Measurements from ENCODE around the gene CDK19.
"Not testable (repeated sequence)": the region's sequence is repeated elsewhere in the genome, so short reads cannot be mapped to it uniquely, and the experiment has no call there.

The CDK19 gene

GRCh38 chr6:110731898-110732297 lies 83.4 kb downstream of the CDK19 start:
- Histone ChIP-seq H3K27me3 (ENCODE audit: control insufficient read depth in 1 of 2, insufficient read depth in 2 of 2, low read length in 2 of 2) (no peaks in the 10 kb centered on the region), H3K36me3 (ENCODE audit: control insufficient read depth in 2 of 2, insufficient read depth in 2 of 2, low read length in 2 of 2) (no peaks in the 10 kb centered on the region), H3K4me3 (ENCODE audit: low read length in 2 of 2) (no peak overlapping the region)

GRCh38 chr6:110731196-110731595 lies 84.1 kb downstream of the CDK19 start:
- Histone ChIP-seq H3K4me1 (ENCODE audit: control insufficient read depth, insufficient read depth, low read length) (no peaks in the 10 kb centered on the region), H3K9ac (ENCODE audit: low read length in 2 of 2) (no peak overlapping the region), H3K4me3 (ENCODE audit: low read length in 2 of 2) (no peak overlapping the region), H3K36me3 (ENCODE audit: control insufficient read depth in 2 of 2, insufficient read depth in 2 of 2, low read length in 2 of 2) (no peaks in the 10 kb centered on the region), H3K27me3 (ENCODE audit: control insufficient read depth in 1 of 2, insufficient read depth in 2 of 2, low read length in 2 of 2) (no peaks in the 10 kb centered on the region), H3K27ac (ENCODE audit: low read length) (no peak overlapping the region), H3K9me3 (ENCODE audit: control insufficient read depth in 2 of 2, low read length in 2 of 2) (no peaks in the 10 kb centered on the region)

More at GRCh38 chr6:110731898-110732297, 83.4 kb downstream of the CDK19 start:
- Histone ChIP-seq H3K9me3 (ENCODE audit: control insufficient read depth in 2 of 2, low read length in 2 of 2) (no peaks in the 10 kb centered on the region), H3K4me1 (ENCODE audit: control insufficient read depth, insufficient read depth, low read length) (no peaks in the 10 kb centered on the region), H3K9ac (ENCODE audit: low read length in 2 of 2) (no peak overlapping the region), H3K27ac (ENCODE audit: low read length) (no peak overlapping the region)

- H3K4me1 ChIP-seq (ENCODE audit: control insufficient read depth, insufficient read depth, low read length), result no peaks in the 10 kb centered on the region
- no peak overlapping the region for H3K9ac ChIP-seq (ENCODE audit: low read length in 2 of 2)
- no peaks in the 10 kb centered on the region for H3K9me3 ChIP-seq (ENCODE audit: control insufficient read depth in 2 of 2, low read length in 2 of 2)
- H3K27ac ChIP-seq (ENCODE audit: low read length), result no peak overlapping the region
- no peaks in the 10 kb centered on the region for H3K36me3 ChIP-seq (ENCODE audit: control insufficient read depth in 2 of 2, insufficient read depth in 2 of 2, low read length in 2 of 2)
- H3K27me3 ChIP-seq (ENCODE audit: control insufficient read depth in 1 of 2, insufficient read depth in 2 of 2, low read length in 2 of 2), result no peaks in the 10 kb centered on the region
- H3K4me3 ChIP-seq (ENCODE audit: low read length in 2 of 2), result no peak overlapping the region
These were observed 86.8 kb downstream of the CDK19 start for GRCh38 chr6:110728501-110728900.

GRCh38 chr6:110723017-110723416 lies 92.3 kb downstream of the CDK19 start:
- no peaks in the 10 kb centered on the region for H3K4me1 ChIP-seq (ENCODE audit: control insufficient read depth, insufficient read depth, low read length)
- H3K27ac ChIP-seq (ENCODE audit: low read length), result no peak overlapping the region

GRCh38 chr6:110720066-110720465 lies 95.2 kb downstream of the CDK19 start:
- no peaks in the 10 kb centered on the region for H3K36me3 ChIP-seq (ENCODE audit: control insufficient read depth in 2 of 2, insufficient read depth in 2 of 2, low read length in 2 of 2)
- no peaks in the 10 kb centered on the region for H3K27me3 ChIP-seq (ENCODE audit: control insufficient read depth in 1 of 2, insufficient read depth in 2 of 2, low read length in 2 of 2)
- H3K9me3 ChIP-seq (ENCODE audit: control insufficient read depth in 2 of 2, low read length in 2 of 2), result no peaks in the 10 kb centered on the region
- no peak overlapping the region for H3K9ac ChIP-seq (ENCODE audit: low read length in 2 of 2)
- H3K4me1 ChIP-seq (ENCODE audit: control insufficient read depth, insufficient read depth, low read length), result no peaks in the 10 kb centered on the region
- no peak overlapping the region for H3K4me3 ChIP-seq (ENCODE audit: low read length in 2 of 2)
- no peak overlapping the region for H3K27ac ChIP-seq (ENCODE audit: low read length)

More at GRCh38 chr6:110723017-110723416, 92.3 kb downstream of the CDK19 start:
- H3K36me3 ChIP-seq (ENCODE audit: control insufficient read depth in 2 of 2, insufficient read depth in 2 of 2, low read length in 2 of 2), result no peaks in the 10 kb centered on the region
- H3K27me3 ChIP-seq (ENCODE audit: control insufficient read depth in 1 of 2, insufficient read depth in 2 of 2, low read length in 2 of 2), result no peaks in the 10 kb centered on the region
- no peak overlapping the region for H3K4me3 ChIP-seq (ENCODE audit: low read length in 2 of 2)
- H3K9me3 ChIP-seq (ENCODE audit: control insufficient read depth in 2 of 2, low read length in 2 of 2), result no peaks in the 10 kb centered on the region
- no peak overlapping the region for H3K9ac ChIP-seq (ENCODE audit: low read length in 2 of 2)

GRCh38 chr6:110719601-110720000 lies 95.7 kb downstream of the CDK19 start:
- H3K4me3 ChIP-seq (ENCODE audit: low read length in 2 of 2); H3K9ac ChIP-seq (ENCODE audit: low read length in 2 of 2); H3K9me3 ChIP-seq (ENCODE audit: control insufficient read depth in 2 of 2, low read length in 2 of 2); H3K36me3 ChIP-seq (ENCODE audit: control insufficient read depth in 2 of 2, insufficient read depth in 2 of 2, low read length in 2 of 2); H3K27ac ChIP-seq (ENCODE audit: low read length); H3K27me3 ChIP-seq (ENCODE audit: control insufficient read depth in 1 of 2, insufficient read depth in 2 of 2, low read length in 2 of 2); H3K4me1 ChIP-seq (ENCODE audit: control insufficient read depth, insufficient read depth, low read length): not testable (repeated sequence)

GRCh38 chr6:110714143-110714542 lies 101.1 kb downstream of the CDK19 start:
- Histone ChIP-seq H3K36me3 (ENCODE audit: control insufficient read depth in 2 of 2, insufficient read depth in 2 of 2, low read length in 2 of 2) (no peaks in the 10 kb centered on the region), H3K4me1 (ENCODE audit: control insufficient read depth, insufficient read depth, low read length) (no peaks in the 10 kb centered on the region), H3K27ac (ENCODE audit: low read length) (no peak overlapping the region), H3K4me3 (ENCODE audit: low read length in 2 of 2) (no peak overlapping the region), H3K9ac (ENCODE audit: low read length in 2 of 2) (no peak overlapping the region), H3K9me3 (ENCODE audit: control insufficient read depth in 2 of 2, low read length in 2 of 2) (no peaks in the 10 kb centered on the region), H3K27me3 (ENCODE audit: control insufficient read depth in 1 of 2, insufficient read depth in 2 of 2, low read length in 2 of 2) (no peaks in the 10 kb centered on the region)

GRCh38 chr6:110712238-110712637 lies 103.0 kb downstream of the CDK19 start:
- Histone ChIP-seq H3K36me3 (ENCODE audit: control insufficient read depth in 2 of 2, insufficient read depth in 2 of 2, low read length in 2 of 2) (no peaks in the 10 kb centered on the region), H3K9ac (ENCODE audit: low read length in 2 of 2) (no peak overlapping the region), H3K4me1 (ENCODE audit: control insufficient read depth, insufficient read depth, low read length) (no peaks in the 10 kb centered on the region), H3K27ac (ENCODE audit: low read length) (no peak overlapping the region), H3K27me3 (ENCODE audit: control insufficient read depth in 1 of 2, insufficient read depth in 2 of 2, low read length in 2 of 2) (no peaks in the 10 kb centered on the region), H3K4me3 (ENCODE audit: low read length in 2 of 2) (no peak overlapping the region), H3K9me3 (ENCODE audit: control insufficient read depth in 2 of 2, low read length in 2 of 2) (no peaks in the 10 kb centered on the region)

GRCh38 chr6:110710115-110710514 lies 105.2 kb downstream of the CDK19 start:
- H3K27ac ChIP-seq (ENCODE audit: low read length), result no peak overlapping the region
- H3K36me3 ChIP-seq (ENCODE audit: control insufficient read depth in 2 of 2, insufficient read depth in 2 of 2, low read length in 2 of 2), result no peaks in the 10 kb centered on the region
- H3K9me3 ChIP-seq (ENCODE audit: control insufficient read depth in 2 of 2, low read length in 2 of 2), result no peaks in the 10 kb centered on the region
- no peaks in the 10 kb centered on the region for H3K27me3 ChIP-seq (ENCODE audit: control insufficient read depth in 1 of 2, insufficient read depth in 2 of 2, low read length in 2 of 2)
- no peak overlapping the region for H3K4me3 ChIP-seq (ENCODE audit: low read length in 2 of 2)
- no peaks in the 10 kb centered on the region for H3K4me1 ChIP-seq (ENCODE audit: control insufficient read depth, insufficient read depth, low read length)
- no peak overlapping the region for H3K9ac ChIP-seq (ENCODE audit: low read length in 2 of 2)

- no peak overlapping the region for H3K4me3 ChIP-seq (ENCODE audit: low read length in 2 of 2)
- H3K9ac ChIP-seq (ENCODE audit: low read length in 2 of 2), result no peak overlapping the region
- no peaks in the 10 kb centered on the region for H3K9me3 ChIP-seq (ENCODE audit: control insufficient read depth in 2 of 2, low read length in 2 of 2)
- H3K27ac ChIP-seq (ENCODE audit: low read length), result no peak overlapping the region
- no peaks in the 10 kb centered on the region for H3K36me3 ChIP-seq (ENCODE audit: control insufficient read depth in 2 of 2, insufficient read depth in 2 of 2, low read length in 2 of 2)
- H3K27me3 ChIP-seq (ENCODE audit: control insufficient read depth in 1 of 2, insufficient read depth in 2 of 2, low read length in 2 of 2), result no peaks in the 10 kb centered on the region
- no peaks in the 10 kb centered on the region for H3K4me1 ChIP-seq (ENCODE audit: control insufficient read depth, insufficient read depth, low read length)
These were observed 106.8 kb downstream of the CDK19 start for GRCh38 chr6:110708295-110708950.

- Histone ChIP-seq H3K4me3 (ENCODE audit: low read length in 2 of 2) (no peak overlapping the region), H3K4me1 (ENCODE audit: control insufficient read depth, insufficient read depth, low read length) (no peaks in the 10 kb centered on the region), H3K27me3 (ENCODE audit: control insufficient read depth in 1 of 2, insufficient read depth in 2 of 2, low read length in 2 of 2) (no peaks in the 10 kb centered on the region), H3K9ac (ENCODE audit: low read length in 2 of 2) (no peak overlapping the region), H3K36me3 (ENCODE audit: control insufficient read depth in 2 of 2, insufficient read depth in 2 of 2, low read length in 2 of 2) (no peaks in the 10 kb centered on the region), H3K27ac (ENCODE audit: low read length) (no peak overlapping the region), H3K9me3 (ENCODE audit: control insufficient read depth in 2 of 2, low read length in 2 of 2) (no peaks in the 10 kb centered on the region)
These were observed 109.7 kb downstream of the CDK19 start for GRCh38 chr6:110705543-110705942.
